ENCODE data around the gene TRIM69. TPM values are rescaled to one million over a fixed set of nuclear protein-coding genes. Genes with fewer than 3 reads are reported as not detected.
"Not testable (repeated sequence)": the region's sequence is repeated elsewhere in the genome, so short reads cannot be mapped to it uniquely, and the experiment has no call there.

TRIM69 gene
- total and polyA plus RNA-seq, 2 of the 8 experiments (the other 6 are each of a cell fraction or from before 2014, with no cell fraction given) = 4.3 to 6.2 TPM

DNA sequence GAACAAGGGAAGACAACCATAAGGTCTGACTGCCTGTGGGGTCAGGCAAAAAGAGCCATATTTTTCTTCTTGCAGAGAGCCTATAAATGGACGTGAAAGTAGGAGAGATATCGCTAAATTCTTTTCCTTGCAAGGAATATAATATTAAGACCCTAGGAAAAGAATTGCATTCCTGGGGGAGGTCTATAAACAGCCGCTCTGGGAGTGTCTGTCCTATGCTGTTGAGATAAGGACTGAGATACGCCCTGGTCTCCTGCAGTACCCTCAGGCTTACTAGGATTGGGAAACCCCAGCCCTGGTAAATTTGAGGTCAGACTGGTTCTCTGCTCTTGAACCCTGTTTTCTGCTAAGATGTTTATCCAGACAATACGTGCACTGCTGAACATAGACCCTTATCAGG lies 34.4 kb downstream of the TRIM69 start:
- H3K79me1 ChIP-seq (ENCODE audit: low read depth, low read length); H4K91ac ChIP-seq (replicated peaks; ENCODE audit: insufficient read length, low read length); H2BK15ac ChIP-seq (ENCODE audit: low read length); FAIRE-seq; H3K9ac ChIP-seq (replicated peaks in 1 of 4; ENCODE audit: extremely low read depth in 1 of 4, low read depth in 3 of 4, low read length in 3 of 4); H3K27ac ChIP-seq (ENCODE audit: low read depth, low read length); H3K79me2 ChIP-seq (ENCODE audit: control insufficient read depth in 1 of 2, insufficient read depth in 2 of 2, low read length in 2 of 2); H3K14ac ChIP-seq (ENCODE audit: insufficient read length); H2BK20ac ChIP-seq (ENCODE audit: low read length); H2BK5ac ChIP-seq (ENCODE audit: low read depth, low read length); H4K5ac ChIP-seq (ENCODE audit: insufficient read length, low read depth, low read length); H2AFZ ChIP-seq (ENCODE audit: low read length); POLR2A ChIA-PET (ENCODE audit: partially characterized antibody); H2AK5ac ChIP-seq (ENCODE audit: low read depth, low read length); DNase-seq (ENCODE audit: low read depth in 1 of 2, low spot score in 2 of 2); H3K4ac ChIP-seq (replicated peaks; ENCODE audit: insufficient read length, low read depth, low read length); H3K56ac ChIP-seq (replicated peaks; ENCODE audit: insufficient read length, low read depth, low read length); H3K4me2 ChIP-seq (ENCODE audit: insufficient read depth in 1 of 2, low read depth in 2 of 2, low read length in 2 of 2); H2BK120ac ChIP-seq (replicated peaks; ENCODE audit: low read depth, low read length); H4K20me1 ChIP-seq (replicated peaks in 1 of 2; ENCODE audit: control insufficient read depth in 1 of 2, insufficient read depth in 2 of 2, low read length in 2 of 2); H3K18ac ChIP-seq (ENCODE audit: extremely low read depth, low read length); H3K23ac ChIP-seq (ENCODE audit: insufficient read length); H2BK12ac ChIP-seq (ENCODE audit: low read depth, low read length); H3K4me3 ChIP-seq (ENCODE audit: extremely low read depth in 1 of 4, insufficient read depth in 2 of 4, low read depth in 3 of 4, low read length in 4 of 4); H3K4me1 ChIP-seq (replicated peaks in 1 of 4; ENCODE audit: control insufficient read depth in 3 of 4, insufficient read depth in 4 of 4, low read length in 3 of 4); H3K27me3 ChIP-seq (replicated peaks in 1 of 4; ENCODE audit: control insufficient read depth in 3 of 4, extremely low read depth in 1 of 4, insufficient read depth in 3 of 4, low read length in 3 of 4); H3K23me2 ChIP-seq (ENCODE audit: low read depth, low read length); H3K9me3 ChIP-seq (ENCODE audit: insufficient read depth in 2 of 2, low read depth in 1 of 2, low read length in 1 of 2); H4K8ac ChIP-seq (ENCODE audit: extremely low read depth, insufficient read depth, low read length); H3K36me3 ChIP-seq (ENCODE audit: control insufficient read depth in 2 of 4, insufficient read depth in 4 of 4, low read length in 3 of 4): not testable (repeated sequence)
- TF ChIP-seq EP300 (IDR thresholded peaks at IDR 0.05; ENCODE audit: borderline replicate concordance in 1 of 2, low read depth in 2 of 2, low read length in 2 of 2) = peak in 1 of 2 experiments; percentile 71; a peak in 1 of 3 replicates
- 70% methylated on average over 5 of the region's 5 CpGs; no CpG with 5 or more reads in 1 of the 2 experiments for WGBS, 2 experiments (ENCODE audit: extremely low coverage in 1 of 2, insufficient coverage in 1 of 2, insufficient read length in 1 of 2, insufficient replicate concordance in 2 of 2, low coverage in 1 of 2, low lambda C conversion rate in 2 of 2, missing lambda C conversion rate in 1 of 2)
- CTCF ChIA-PET (ENCODE audit: partially characterized antibody) = interaction anchor here (1.3 kb wide), 1 partner anchor 14 kb away, joined by 3 read pairs; no protein-coding TSS in a partner anchor

All from H1 (cell line).